WI38 (cell line): ENCODE measurements around the gene C13orf46.

ENCODE experiments used
- H3K4me3 ChIP-seq: 2 replicates; pipeline ENCODE4 v1.5.1; 2011; ENCODE audit warnings: low read depth, mild to moderate bottlenecking, control low read depth, low read length
- CTCF ChIP-seq: IDR thresholded peaks from 2 replicates; pipeline ENCODE4 v1.5.1; 2012; ENCODE audit warnings: low read depth, mild to moderate bottlenecking, control low read depth, low read length

C13orf46 gene

GRCh38 chr13:113927661-113928581, 46.0 kb downstream of the C13orf46 start:
- no peak for TF ChIP-seq CTCF
- H3K4me3 ChIP-seq = no peak overlapping the region

GRCh38 chr13:113926951-113927660, 46.8 kb downstream of the C13orf46 start:
- TF ChIP-seq CTCF = no peak
- H3K4me3 ChIP-seq = no peak overlapping the region

GRCh38 chr13:113926301-113926761, 47.5 kb downstream of the C13orf46 start:
- no peak for TF ChIP-seq CTCF
- H3K4me3 ChIP-seq = no peak overlapping the region

- no peak overlapping the region for H3K4me3 ChIP-seq
- TF ChIP-seq CTCF = no peak
Measured at GRCh38 chr13:113924184-113924901, 49.5 kb downstream of the C13orf46 start.

GRCh38 chr13:113923376-113924063, 50.4 kb downstream of the C13orf46 start:
- no peak overlapping the region for H3K4me3 ChIP-seq
- no peak for TF ChIP-seq CTCF

GRCh38 chr13:113922412-113923118, 51.3 kb downstream of the C13orf46 start:
- no peak overlapping the region for H3K4me3 ChIP-seq
- no peak for TF ChIP-seq CTCF
